Stimulated activated CD4-positive, alpha-beta T cell treated with anti-CD3 and anti-CD28 coated beads, Interleukin-2, amount 100 ng/mL, for 48 hours (primary cell): Measurements from ENCODE around the gene TMPRSS11B.
A peak's percentile ranks its signal among the peaks of the same experiment; 100 is the strongest.
"Not testable (repeated sequence)": the region's sequence is repeated elsewhere in the genome, so short reads cannot be mapped to it uniquely, and the experiment has no call there.

ENCODE experiments used
- DNase-seq, 2 donors: peaks; one replicate each; pipeline ENCODE4 v3.0.0-alpha.2; 2020

TMPRSS11B gene, protein sequence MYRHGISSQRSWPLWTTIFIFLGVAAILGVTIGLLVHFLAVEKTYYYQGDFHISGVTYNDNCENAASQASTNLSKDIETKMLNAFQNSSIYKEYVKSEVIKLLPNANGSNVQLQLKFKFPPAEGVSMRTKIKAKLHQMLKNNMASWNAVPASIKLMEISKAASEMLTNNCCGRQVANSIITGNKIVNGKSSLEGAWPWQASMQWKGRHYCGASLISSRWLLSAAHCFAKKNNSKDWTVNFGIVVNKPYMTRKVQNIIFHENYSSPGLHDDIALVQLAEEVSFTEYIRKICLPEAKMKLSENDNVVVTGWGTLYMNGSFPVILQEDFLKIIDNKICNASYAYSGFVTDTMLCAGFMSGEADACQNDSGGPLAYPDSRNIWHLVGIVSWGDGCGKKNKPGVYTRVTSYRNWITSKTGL

GRCh38 chr4:68245594-68245993 lies at the start of gene TMPRSS11B:
TSS of gene TMPRSS11B (minus strand) at chr4:68245694. CDS start at chr4:68245558, 136 bp downstream.
- DNase-seq = no peak

- DNase-seq = no peak
Observed at GRCh38 chr4:68291256-68291655, 45.8 kb upstream of the TMPRSS11B start.

- no peak for DNase-seq
Observed at GRCh38 chr4:68288393-68288740, 42.9 kb upstream of the TMPRSS11B start.

DNA sequence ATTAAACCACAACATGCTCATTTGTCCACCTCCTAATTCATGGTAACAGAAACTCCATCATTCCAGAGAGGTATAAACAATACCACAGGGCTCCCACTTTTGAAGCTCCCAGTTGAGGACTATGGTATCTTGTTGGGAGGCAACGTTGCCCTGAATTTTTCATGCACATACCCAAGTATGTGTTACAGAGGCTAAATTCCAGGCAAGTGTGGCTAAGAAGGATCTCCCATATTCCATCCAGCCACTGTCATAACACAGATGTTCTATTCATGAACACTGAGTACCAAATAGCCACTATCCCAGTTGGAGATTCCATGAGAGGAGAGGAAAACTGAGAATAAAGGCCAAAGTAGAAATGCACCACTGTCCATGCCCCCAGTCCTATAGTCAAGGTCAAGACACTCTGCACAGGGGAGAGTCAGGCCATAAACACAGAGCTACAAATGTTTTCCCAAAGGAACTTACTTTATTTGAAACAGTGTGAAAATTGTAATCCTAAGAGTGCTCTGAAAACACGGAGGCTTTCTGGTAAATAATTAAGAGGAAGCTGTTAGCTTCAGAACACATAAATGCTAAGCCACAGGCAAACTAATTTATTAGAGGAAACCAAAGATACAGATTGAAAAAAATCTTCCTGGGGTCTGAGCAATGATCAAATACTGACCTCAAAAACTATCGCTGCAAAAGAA lies 42.4 kb upstream of the TMPRSS11B start:
- no peak for DNase-seq

GRCh38 chr4:68283714-68284113 lies 38.2 kb upstream of the TMPRSS11B start:
- no peak for DNase-seq

- DNase-seq = no peak
Observed at GRCh38 chr4:68283095-68283494, 37.6 kb upstream of the TMPRSS11B start.

GRCh38 chr4:68281796-68282740 lies 36.6 kb upstream of the TMPRSS11B start:
- DNase-seq = not testable (repeated sequence)

DNA sequence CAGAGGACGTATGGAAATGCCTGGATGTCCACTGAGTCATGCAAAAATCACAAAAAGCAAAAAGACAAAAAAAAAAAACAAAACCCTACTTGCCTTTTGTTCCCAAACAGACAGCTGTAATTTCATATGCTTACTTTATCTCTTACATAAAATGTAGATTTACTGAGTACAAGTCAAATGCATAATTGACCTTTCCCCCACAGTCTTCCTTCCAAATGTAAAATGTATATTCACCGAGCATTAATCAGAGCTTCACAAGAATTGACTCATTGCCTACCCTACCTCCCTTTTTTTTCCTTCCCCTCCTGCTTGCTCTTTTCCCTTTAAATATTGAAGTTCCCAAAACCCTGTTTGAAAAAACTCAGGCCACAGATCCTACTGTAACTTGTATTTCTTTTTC lies 32.5 kb upstream of the TMPRSS11B start:
- no peak for DNase-seq

GRCh38 chr4:68277627-68278026 lies 32.1 kb upstream of the TMPRSS11B start:
- DNase-seq = no peak

- no peak for DNase-seq
Observed at GRCh38 chr4:68272860-68273259, 27.4 kb upstream of the TMPRSS11B start.

DNA sequence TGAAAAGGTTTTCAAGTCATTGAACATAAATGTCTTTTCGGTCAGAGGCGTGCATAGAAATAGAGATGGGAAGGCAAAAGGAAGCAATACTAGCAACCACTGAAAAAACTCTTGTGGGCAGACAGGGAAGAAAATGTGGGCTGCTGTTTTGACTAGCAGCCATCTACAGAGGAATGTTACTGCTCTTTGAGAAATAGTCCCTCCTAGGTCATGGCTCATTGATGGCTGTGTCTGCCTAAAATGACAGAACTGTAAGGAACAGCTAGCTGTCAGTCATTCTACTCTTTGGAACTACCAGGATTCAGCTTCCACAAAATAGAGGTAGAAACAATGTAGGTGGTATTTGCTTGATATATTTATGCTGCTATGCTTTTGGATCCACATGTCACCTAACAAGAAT lies 26.9 kb upstream of the TMPRSS11B start:
- no peak for DNase-seq

DNA sequence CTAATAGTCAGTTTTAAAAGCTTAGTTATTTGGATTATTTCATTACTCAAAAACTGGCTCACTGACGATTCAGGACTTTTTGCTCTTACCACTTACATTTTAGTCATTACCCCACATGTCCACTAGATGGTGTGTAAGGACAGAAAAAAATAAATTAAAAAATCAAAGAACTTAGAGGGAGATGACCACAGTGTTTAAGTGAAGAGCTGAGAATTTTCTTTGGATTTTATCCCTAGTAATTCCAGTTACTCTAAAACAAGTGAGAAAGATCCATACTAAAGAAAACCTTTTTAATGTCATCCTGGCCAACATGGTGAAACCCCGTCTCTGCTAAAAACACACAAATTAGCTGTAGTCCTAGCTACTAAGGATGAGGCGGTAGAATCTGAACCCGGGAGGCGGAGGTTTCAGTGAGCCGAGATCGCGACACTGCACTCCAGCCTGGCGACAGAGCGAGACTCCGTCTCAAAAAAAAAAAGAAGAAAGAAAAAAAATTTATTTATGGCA lies 26.4 kb upstream of the TMPRSS11B start:
- no peak for DNase-seq

GRCh38 chr4:68267433-68267944 lies 22.0 kb upstream of the TMPRSS11B start:
- DNase-seq = no peak

- no peak for DNase-seq
Observed at GRCh38 chr4:68264875-68265565, 19.5 kb upstream of the TMPRSS11B start.

- no peak for DNase-seq
Observed at GRCh38 chr4:68259191-68259590, 13.7 kb upstream of the TMPRSS11B start.

DNA sequence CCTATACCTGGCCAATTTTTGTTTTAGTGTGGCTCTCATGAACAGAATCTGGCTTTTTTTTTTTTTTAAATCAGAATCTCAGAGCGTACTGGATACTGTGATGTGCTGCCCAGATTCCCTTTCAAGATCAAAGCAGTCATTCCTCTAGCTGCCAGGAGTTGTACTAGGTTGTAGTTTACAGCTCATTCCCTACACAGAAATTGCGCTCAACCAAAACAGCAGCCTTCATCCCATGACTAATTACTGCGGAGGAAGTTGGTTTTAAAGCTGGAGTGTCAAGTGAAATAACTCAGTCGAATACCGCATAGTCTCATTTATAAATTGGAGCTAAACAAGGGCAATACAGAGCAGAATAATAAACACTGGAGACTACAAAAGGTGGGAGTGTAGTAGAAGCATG lies 12.2 kb upstream of the TMPRSS11B start:
- no peak for DNase-seq

- DNase-seq = no peak
Observed at GRCh38 chr4:68256284-68256683, 10.8 kb upstream of the TMPRSS11B start.

- peak in 1 of 2 donors; percentile 11 for DNase-seq
Observed at GRCh38 chr4:68250151-68250930, 4.8 kb upstream of the TMPRSS11B start.

GRCh38 chr4:68249434-68249833 lies 3.9 kb upstream of the TMPRSS11B start:
- DNase-seq = peak in 1 of 2 donors; percentile 7

DNA sequence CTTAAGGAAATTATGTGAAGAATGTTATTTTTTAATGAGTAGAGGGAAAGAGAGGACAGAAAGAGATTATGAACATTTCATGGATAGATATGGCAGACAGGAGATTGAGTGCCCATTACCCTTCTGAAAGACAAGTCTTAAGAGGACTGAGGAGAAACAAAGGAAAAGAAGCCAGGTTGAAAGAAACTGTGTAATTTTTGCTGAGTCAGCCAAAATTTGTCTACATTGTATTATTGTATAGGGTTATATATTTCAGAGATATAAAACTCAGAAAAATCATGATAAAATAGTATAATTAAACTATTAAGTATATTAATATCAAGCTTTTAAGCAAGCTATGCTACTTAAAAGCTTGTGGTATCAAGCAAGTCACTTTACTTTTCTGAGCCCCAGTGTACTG lies 4.9 kb downstream of the TMPRSS11B start:
- DNase-seq = no peak

DNA sequence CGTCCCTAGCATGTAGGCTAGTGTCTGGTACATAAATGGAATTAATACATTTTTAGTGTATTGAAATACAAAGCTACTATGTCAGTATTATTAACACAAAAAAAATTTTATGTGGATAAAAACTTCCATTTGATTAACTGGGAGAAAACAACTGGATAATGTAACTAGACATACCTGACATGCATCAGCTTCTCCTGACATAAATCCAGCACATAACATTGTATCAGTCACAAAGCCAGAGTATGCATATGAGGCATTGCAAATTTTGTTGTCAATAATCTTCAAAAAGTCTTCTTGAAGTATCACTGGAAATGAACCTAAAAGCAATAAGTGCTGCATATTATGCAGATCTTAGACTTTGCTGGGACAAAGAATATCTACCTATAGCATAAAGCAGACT lies 16.9 kb downstream of the TMPRSS11B start:
- no peak for DNase-seq
